Raji (cell line): ENCODE measurements around the gene PPM1J.

Source experiments
- POLR2A ChIP-seq: IDR thresholded peaks from 2 replicates; pipeline ENCODE4 v1.6.1; 2011; ENCODE audit warnings: low read depth, low read length, control low read depth; ENCODE audit not compliant: insufficient read depth

The PPM1J gene

GRCh38 chr1:112711041-112711440 lies 4.1 kb downstream of the PPM1J start:
- TF ChIP-seq POLR2A, result no peak

- no peak for TF ChIP-seq POLR2A
Measured at GRCh38 chr1:112710586-112710985, 4.5 kb downstream of the PPM1J start.

GRCh38 chr1:112710159-112710558 lies 5.0 kb downstream of the PPM1J start:
- no peak for TF ChIP-seq POLR2A

GRCh38 chr1:112708489-112708888 lies 6.6 kb downstream of the PPM1J start:
- TF ChIP-seq POLR2A, result no peak

DNA sequence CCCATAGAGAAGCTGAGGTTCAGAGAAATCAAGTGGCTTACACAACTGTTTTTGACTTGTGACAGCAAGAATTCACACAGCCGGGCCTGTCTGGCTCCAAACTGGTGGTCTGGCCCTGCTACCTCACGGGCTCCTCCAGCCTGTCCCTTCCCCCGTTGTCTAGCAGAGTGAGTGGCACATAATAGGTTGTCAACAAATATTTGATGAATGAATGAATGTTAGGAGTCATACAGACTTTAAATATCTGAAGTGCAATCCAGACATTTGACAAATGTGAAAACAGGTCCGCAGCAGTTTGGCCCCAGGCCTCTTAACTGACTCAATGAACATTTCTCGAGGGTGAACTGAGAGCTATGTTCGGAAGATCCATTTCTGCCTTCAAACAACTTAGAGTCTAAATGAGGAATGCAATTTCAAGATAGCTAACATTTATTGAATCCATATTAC lies 7.1 kb downstream of the PPM1J start:
- no peak for TF ChIP-seq POLR2A

GRCh38 chr1:112707221-112708001 lies 7.7 kb downstream of the PPM1J start:
- TF ChIP-seq POLR2A, result no peak

- no peak for TF ChIP-seq POLR2A
Measured at GRCh38 chr1:112706505-112707220, 8.5 kb downstream of the PPM1J start, which contains the start of gene RHOC. Gene RHOC (minus strand): TSS chr1:112707127. CDS start chr1:112703799, 3,328 bp downstream.

DNA sequence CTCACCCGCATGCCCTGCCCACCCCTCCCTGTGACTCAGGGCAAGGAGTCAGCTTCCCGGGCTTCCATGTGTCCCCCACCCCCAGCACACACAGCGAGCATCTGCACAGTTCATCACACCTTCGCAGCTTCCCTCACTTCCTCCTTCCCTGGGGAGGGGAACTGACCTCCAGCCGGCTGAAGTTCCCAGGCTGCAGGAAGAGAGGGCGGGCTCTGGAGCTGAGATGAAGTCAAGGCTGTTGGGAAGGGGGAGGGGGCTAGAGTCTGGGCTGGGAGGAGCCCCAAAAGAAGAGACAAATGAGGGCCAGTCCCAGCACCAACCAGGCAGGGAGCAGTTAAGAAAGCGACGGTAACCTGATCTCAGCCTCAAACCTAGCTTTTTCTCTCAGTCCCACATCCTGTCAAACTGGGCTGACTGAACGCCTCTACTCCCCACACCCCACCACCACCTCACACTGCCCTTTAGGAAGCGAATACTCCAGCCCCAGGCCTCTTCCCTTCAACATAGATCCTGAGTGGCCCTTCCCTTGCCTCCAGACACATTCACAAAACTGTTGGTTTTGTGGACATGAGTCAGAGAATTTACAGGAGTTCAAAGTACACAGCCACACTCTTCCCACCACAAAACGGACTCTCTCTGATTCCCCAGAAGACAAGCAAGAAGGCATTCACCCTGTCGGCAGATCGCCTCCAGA lies 10.1 kb downstream of the PPM1J start:
- TF ChIP-seq POLR2A, result no peak

GRCh38 chr1:112704391-112704933 lies 10.7 kb downstream of the PPM1J start:
- no peak for TF ChIP-seq POLR2A

GRCh38 chr1:112703706-112704105 lies 11.4 kb downstream of the PPM1J start:
- TF ChIP-seq POLR2A, result no peak

GRCh38 chr1:112702420-112703261 lies 12.5 kb downstream of the PPM1J start:
- no peak for TF ChIP-seq POLR2A

DNA sequence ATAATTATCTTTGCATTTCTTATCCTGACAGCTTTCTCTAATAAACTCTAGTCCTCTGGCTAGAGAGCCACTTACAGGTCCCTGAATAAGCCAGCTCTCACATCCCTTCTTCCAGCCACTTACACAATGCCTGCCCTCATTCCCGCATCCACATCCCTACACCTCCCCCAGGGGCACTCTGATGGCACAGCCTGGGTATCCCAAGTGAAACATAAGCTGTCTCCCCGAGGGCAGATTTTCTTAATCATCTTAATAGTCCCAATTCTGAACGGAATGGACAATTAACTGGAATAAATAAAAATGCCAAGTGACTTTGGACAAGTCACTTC lies 13.1 kb downstream of the PPM1J start:
- TF ChIP-seq POLR2A, result no peak

GRCh38 chr1:112701227-112702066 lies 13.7 kb downstream of the PPM1J start:
- TF ChIP-seq POLR2A, result no peak
